MM.1S (cell line): Measurements from ENCODE around the gene EMP1.

Source experiments
- EZH2 ChIP-seq: fragments of 300-600 bp; sonication (generic); optimal IDR thresholded peaks from 2 replicates; pipeline ENCODE3; 2017; ENCODE audit warnings: low read depth, mild to moderate bottlenecking, antibody characterized with exemption, low read length, mixed read lengths
- TF ChIP-seq, protein P1 (sequence below): fragments of 300-600 bp; sonication (generic); IDR thresholded peaks from 2 replicates; pipeline ENCODE4 v1.5.1; 2016; ENCODE audit warnings: antibody characterized with exemption, low read length, mixed read lengths

GRCh38 chr12:13268581-13268980, 72.1 kb downstream of the EMP1 start:
- TF ChIP-seq, protein P1, sequence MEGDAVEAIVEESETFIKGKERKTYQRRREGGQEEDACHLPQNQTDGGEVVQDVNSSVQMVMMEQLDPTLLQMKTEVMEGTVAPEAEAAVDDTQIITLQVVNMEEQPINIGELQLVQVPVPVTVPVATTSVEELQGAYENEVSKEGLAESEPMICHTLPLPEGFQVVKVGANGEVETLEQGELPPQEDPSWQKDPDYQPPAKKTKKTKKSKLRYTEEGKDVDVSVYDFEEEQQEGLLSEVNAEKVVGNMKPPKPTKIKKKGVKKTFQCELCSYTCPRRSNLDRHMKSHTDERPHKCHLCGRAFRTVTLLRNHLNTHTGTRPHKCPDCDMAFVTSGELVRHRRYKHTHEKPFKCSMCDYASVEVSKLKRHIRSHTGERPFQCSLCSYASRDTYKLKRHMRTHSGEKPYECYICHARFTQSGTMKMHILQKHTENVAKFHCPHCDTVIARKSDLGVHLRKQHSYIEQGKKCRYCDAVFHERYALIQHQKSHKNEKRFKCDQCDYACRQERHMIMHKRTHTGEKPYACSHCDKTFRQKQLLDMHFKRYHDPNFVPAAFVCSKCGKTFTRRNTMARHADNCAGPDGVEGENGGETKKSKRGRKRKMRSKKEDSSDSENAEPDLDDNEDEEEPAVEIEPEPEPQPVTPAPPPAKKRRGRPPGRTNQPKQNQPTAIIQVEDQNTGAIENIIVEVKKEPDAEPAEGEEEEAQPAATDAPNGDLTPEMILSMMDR = no peak
- no peak for TF ChIP-seq EZH2
